ENCODE measurements around the gene TMEM106B. TPM values are rescaled to one million over a fixed set of nuclear protein-coding genes. Genes with fewer than 3 reads are reported as not detected.

The TMEM106B gene
- total and polyA plus RNA-seq, 2 donors (not counting 3 experiments of a cell fraction or from before 2014, with no cell fraction given) = 13.7 to 23.1 TPM

- DNase-seq (ENCODE audit: low read depth, low spot score) = no peak
- TF ChIP-seq JUN (IDR thresholded peaks at IDR 0.05; ENCODE audit: borderline replicate concordance, insufficient read depth, insufficient read length, low read depth) = no peak
- no peak for TF ChIP-seq MYC (IDR thresholded peaks at IDR 0.05; ENCODE audit: low read depth, low read length)
- TF ChIP-seq GATA2 (IDR thresholded peaks at IDR 0.05; ENCODE audit: insufficient read depth, insufficient read length, low read depth, low read length) = no peak
- TF ChIP-seq POLR2AphosphoS5 (IDR thresholded peaks at IDR 0.05; ENCODE audit: insufficient read depth, low read depth, low read length) = no peak
- ChIA-PET POLR2A (no interaction called here), CTCF (interaction anchor here (0.8 to 1.0 kb wide), 2 partner anchors 9 to 218 kb away, joined by 3 read pairs; no protein-coding TSS in a partner anchor)
- no peaks in the 10 kb centered on the region for H3K9me3 ChIP-seq (replicated peaks; ENCODE audit: control insufficient read depth, insufficient read depth, low read length)
- H3K79me2 ChIP-seq (ENCODE audit: control insufficient read depth, insufficient read depth, low read length) = no peaks in the 10 kb centered on the region
- H3K4me1 ChIP-seq (ENCODE audit: control insufficient read depth, extremely low read depth, insufficient read depth, low read length) = no peaks in the 10 kb centered on the region
- dilution Hi-C loops (cut with MboI; ENCODE audit: extremely low pct_ligation_motif_present, low sequenced_read_pairs) = no loop called here
- H3K9ac ChIP-seq (replicated peaks; ENCODE audit: extremely low read depth, insufficient read depth, low read length) = no peak overlapping the region
- no peak overlapping the region for H2AFZ ChIP-seq (ENCODE audit: low read depth, low read length)
- no peak overlapping the region for H3K4me3 ChIP-seq (replicated peaks in 1 of 3; ENCODE audit: insufficient read depth in 1 of 3, low read depth in 1 of 3, low read length in 3 of 3)
- H3K27me3 ChIP-seq (ENCODE audit: control insufficient read depth in 2 of 2, insufficient read depth in 2 of 2, low read length in 2 of 2) = no peaks in the 10 kb centered on the region
- no peak for FAIRE-seq
- no peak overlapping the region for H3K4me2 ChIP-seq (ENCODE audit: insufficient read depth, low read length)
- intact Hi-C loops (cut with micrococcal nuclease) = no loop called here
- H3K27ac ChIP-seq (ENCODE audit: insufficient read depth, low read depth, low read length) = no peak overlapping the region
- no TSS peak for BruUV-seq (replicated peaks)
- H3K9me1 ChIP-seq (replicated peaks; ENCODE audit: control insufficient read depth, extremely low read depth, insufficient read depth, low read length) = no peaks in the 10 kb centered on the region
- H3K36me3 ChIP-seq (ENCODE audit: control insufficient read depth in 2 of 2, extremely low read depth in 1 of 2, insufficient read depth in 2 of 2, low read length in 2 of 2) = no peaks in the 10 kb centered on the region
- no peaks in the 10 kb centered on the region for H4K20me1 ChIP-seq (replicated peaks; ENCODE audit: control insufficient read depth, extremely low read depth, insufficient read depth, low read length)
Measured at GRCh38 chr7:12287901-12288300, 76.8 kb downstream of the TMEM106B start.

GRCh38 chr7:12289996-12290395 lies 78.9 kb downstream of the TMEM106B start:
- no peak overlapping the region for H3K9ac ChIP-seq (replicated peaks; ENCODE audit: extremely low read depth, insufficient read depth, low read length)
- FAIRE-seq = no peak
- DNase-seq (ENCODE audit: low read depth, low spot score) = no peak
- no peak overlapping the region for H3K4me2 ChIP-seq (ENCODE audit: insufficient read depth, low read length)
- intact Hi-C loops (cut with micrococcal nuclease) (no loop called here), dilution Hi-C loops (cut with MboI; ENCODE audit: extremely low pct_ligation_motif_present, low sequenced_read_pairs) (no loop called here)
- H3K36me3 ChIP-seq (ENCODE audit: control insufficient read depth in 2 of 2, extremely low read depth in 1 of 2, insufficient read depth in 2 of 2, low read length in 2 of 2) = no peaks in the 10 kb centered on the region
- no peaks in the 10 kb centered on the region for H3K9me3 ChIP-seq (replicated peaks; ENCODE audit: control insufficient read depth, insufficient read depth, low read length)
- H2AFZ ChIP-seq (ENCODE audit: low read depth, low read length) = no peak overlapping the region
- no peaks in the 10 kb centered on the region for H3K4me1 ChIP-seq (ENCODE audit: control insufficient read depth, extremely low read depth, insufficient read depth, low read length)
- no peak overlapping the region for H3K4me3 ChIP-seq (replicated peaks in 1 of 3; ENCODE audit: insufficient read depth in 1 of 3, low read depth in 1 of 3, low read length in 3 of 3)
- H3K79me2 ChIP-seq (ENCODE audit: control insufficient read depth, insufficient read depth, low read length) = no peaks in the 10 kb centered on the region
- H4K20me1 ChIP-seq (replicated peaks; ENCODE audit: control insufficient read depth, extremely low read depth, insufficient read depth, low read length) = no peaks in the 10 kb centered on the region
- ChIA-PET POLR2A (no interaction called here), CTCF (interaction anchor here (1.0 to 1.2 kb wide), 2 partner anchors 9 to 454 kb away, joined by 3 read pairs; no protein-coding TSS in a partner anchor)
- BruUV-seq (replicated peaks) = no TSS peak
- peaks cover 0 to 4% of the 10 kb centered on the region in 2 experiments for H3K27me3 ChIP-seq (ENCODE audit: control insufficient read depth in 2 of 2, insufficient read depth in 2 of 2, low read length in 2 of 2)
- TF ChIP-seq JUN (IDR thresholded peaks at IDR 0.05; ENCODE audit: borderline replicate concordance, insufficient read depth, insufficient read length, low read depth) (no peak), POLR2A (IDR thresholded peaks at IDR 0.05; ENCODE audit: low read depth, low read length) (no peak), MYC (IDR thresholded peaks at IDR 0.05; ENCODE audit: low read depth, low read length) (no peak), FOS (IDR thresholded peaks at IDR 0.05; ENCODE audit: borderline replicate concordance, insufficient read depth, low read length) (no peak), MAX (IDR thresholded peaks at IDR 0.05; ENCODE audit: insufficient read depth, insufficient read length) (no peak), GATA2 (IDR thresholded peaks at IDR 0.05; ENCODE audit: insufficient read depth, insufficient read length, low read depth, low read length) (no peak), CTCF (IDR thresholded peaks at IDR 0.05; ENCODE audit: extremely low read depth in 1 of 2, insufficient read depth in 1 of 2, low read depth in 1 of 2, low read length in 2 of 2) (no peak), EZH2 (IDR thresholded peaks at IDR 0.05; ENCODE audit: borderline replicate concordance, low read depth, low read length, severe bottlenecking) (no peak), POLR2AphosphoS5 (IDR thresholded peaks at IDR 0.05; ENCODE audit: insufficient read depth, low read depth, low read length) (no peak)
- H3K27ac ChIP-seq (ENCODE audit: insufficient read depth, low read depth, low read length) = no peak overlapping the region
- H3K9me1 ChIP-seq (replicated peaks; ENCODE audit: control insufficient read depth, extremely low read depth, insufficient read depth, low read length) = no peaks in the 10 kb centered on the region

All from endothelial cell of umbilical vein (primary cell).